ENCODE results near the gene UNC45A.
A peak's percentile ranks its signal among the peaks of the same experiment; 100 is the strongest.

The UNC45A gene

GRCh38 chr15:90946538-90946937, 11.5 kb downstream of the UNC45A start:
- peak; percentile 90 for DNase-seq (ENCODE audit: low spot score)

GRCh38 chr15:90946941-90947576, 12.0 kb downstream of the UNC45A start:
- no peak for DNase-seq (ENCODE audit: low spot score)

GRCh38 chr15:90947577-90948357, 12.7 kb downstream of the UNC45A start:
- no peak for DNase-seq (ENCODE audit: low spot score)

GRCh38 chr15:90948506-90948905, 13.4 kb downstream of the UNC45A start:
- no peak for DNase-seq (ENCODE audit: low spot score)

- DNase-seq (ENCODE audit: low spot score), result no peak
Measured at GRCh38 chr15:90949979-90950675, 15.0 kb downstream of the UNC45A start.

GRCh38 chr15:90950676-90951075, 15.6 kb downstream of the UNC45A start:
- no peak for DNase-seq (ENCODE audit: low spot score)

- no peak for DNase-seq (ENCODE audit: low spot score)
Measured at GRCh38 chr15:90952901-90953677, 18.0 kb downstream of the UNC45A start.

- DNase-seq (ENCODE audit: low spot score), result no peak
Measured at GRCh38 chr15:90953947-90954711, 19.0 kb downstream of the UNC45A start.

GRCh38 chr15:90954712-90955623, 19.9 kb downstream of the UNC45A start, which contains the start of gene RCCD1:
Gene RCCD1 (plus strand): TSS chr15:90954884. CDS start chr15:90956735, 1,851 bp downstream.
- peak; percentile 88 for DNase-seq (ENCODE audit: low spot score)

GRCh38 chr15:90955624-90956273, 20.7 kb downstream of the UNC45A start:
- no peak for DNase-seq (ENCODE audit: low spot score)

GRCh38 chr15:90956274-90957030, 21.4 kb downstream of the UNC45A start:
- peak; percentile 68 for DNase-seq (ENCODE audit: low spot score)

GRCh38 chr15:90957031-90957790, 22.1 kb downstream of the UNC45A start:
- DNase-seq (ENCODE audit: low spot score), result peak; percentile 47

GRCh38 chr15:90957791-90958190, 22.7 kb downstream of the UNC45A start:
- DNase-seq (ENCODE audit: low spot score), result peak; percentile 57

GRCh38 chr15:90959028-90959595, 24.0 kb downstream of the UNC45A start:
- DNase-seq (ENCODE audit: low spot score), result no peak

- peak; percentile 89 for DNase-seq (ENCODE audit: low spot score)
Measured at GRCh38 chr15:90959894-90960293, 24.8 kb downstream of the UNC45A start.

GRCh38 chr15:90960298-90961091, 25.4 kb downstream of the UNC45A start:
- peak; percentile 16 for DNase-seq (ENCODE audit: low spot score)

- no peak for DNase-seq (ENCODE audit: low spot score)
Measured at GRCh38 chr15:90962021-90962420, 26.9 kb downstream of the UNC45A start.
